GM12878 (cell line): Measurements from ENCODE around the gene OTOGL. TPM values are rescaled to one million over a fixed set of nuclear protein-coding genes. Genes with fewer than 3 reads are reported as not detected.

Experiments used
- ATAC-seq: fragments of 200-7000 bp; cut with Tn5 transposase; 3 replicates; pipeline ENCODE4 v1.9.1; 2020; ENCODE audit warnings: mild to moderate bottlenecking, moderate library complexity
- BruUV-seq: library from RNA; stranded (reverse); fragments of 400-500 nt; replicated peaks from 2 replicates; lab custom pipeline; 2021; lab: Mats Ljungman, UMichigan
- CTCF ChIA-PET: fragments of 300-600 bp; sonication (Branson Sonifier 250); formaldehyde crosslinking; extraction: SDS; loops from one replicate; lab custom pipeline; 2021; ENCODE audit warnings: inconsistent platforms; lab: Yijun Ruan, JAX
- POLR2A ChIA-PET: fragments of 350-600 bp; formaldehyde crosslinking; extraction: SDS; loops from one replicate; lab custom pipeline; 2021; ENCODE audit warnings: inconsistent platforms; lab: Charles Lee
- RAD21 ChIA-PET: fragments of 300-600 bp; sonication (Branson Sonifier 250); formaldehyde crosslinking; loops from one replicate; lab custom pipeline; 2023; ENCODE audit warnings: antibody characterized with exemption; ENCODE audit not compliant: unreplicated experiment; lab: Charles Lee
- SMC1A ChIA-PET: fragments of 300-600 bp; sonication (Branson Sonifier 250); formaldehyde crosslinking; loops from one replicate; lab custom pipeline; 2023; ENCODE audit not compliant: unreplicated experiment, uncharacterized antibody; lab: Charles Lee
- DNase-seq: peaks from one replicate; pipeline ENCODE4 v3.0.0-alpha.2; 2011; ENCODE audit warnings: low read depth, low spot score
- FAIRE-seq: peaks from 3 replicates; lab custom pipeline; 2011; peaks lifted over from hg19 to GRCh38; lab: Jason Lieb, UNC
- H2AFZ ChIP-seq: 2 replicates; pipeline ENCODE4 v1.6.0; 2011; ENCODE audit warnings: low read depth, low read length, control low read depth; ENCODE audit not compliant: control insufficient read depth
- H3K27ac ChIP-seq: 2 replicates; pipeline ENCODE4 v1.5.1; 2011; ENCODE audit warnings: control low read depth; ENCODE audit not compliant: control insufficient read depth, insufficient read depth
- H3K27me3 ChIP-seq, 2 experiments: replicated peaks in 1 of 2; 2 replicates each; pipeline versions ENCODE4 v1.6.0 to v1.6.1; 2011; ENCODE audit warnings: low read length in 1 of 2; ENCODE audit not compliant: control insufficient read depth in 2 of 2, insufficient read depth in 2 of 2
- H3K36me3 ChIP-seq, 2 experiments: 2 replicates each; pipeline ENCODE4 v1.5.1; 2011; ENCODE audit warnings: low read length in 1 of 2; ENCODE audit not compliant: control insufficient read depth in 2 of 2, insufficient read depth in 2 of 2
- H3K4me1 ChIP-seq: 2 replicates; pipeline ENCODE4 v1.6.1; 2011; ENCODE audit warnings: mild to moderate bottlenecking, low read length, moderate library complexity, mixed read lengths; ENCODE audit not compliant: control insufficient read depth, insufficient read depth
- H3K4me2 ChIP-seq: 2 replicates; pipeline ENCODE4 v1.6.0; 2011; ENCODE audit warnings: control low read depth; ENCODE audit not compliant: control insufficient read depth, insufficient read depth
- H3K4me3 ChIP-seq: fragments of 200-600 bp; sonication (generic); 2 replicates; pipeline ENCODE4 v1.5.1; 2016
- H3K79me2 ChIP-seq: 2 replicates; pipeline ENCODE4 v1.6.0; 2011; ENCODE audit warnings: low read length; ENCODE audit not compliant: control insufficient read depth, insufficient read depth
- H3K9ac ChIP-seq: 2 replicates; pipeline ENCODE4 v1.8.0; 2011; ENCODE audit warnings: low read length, control low read depth, mixed read lengths; ENCODE audit not compliant: control insufficient read depth, insufficient read depth
- H3K9me3 ChIP-seq: replicated peaks from 3 replicates; pipeline ENCODE4 v1.5.1; 2011; ENCODE audit warnings: mild to moderate bottlenecking, low read length; ENCODE audit not compliant: control insufficient read depth, insufficient read depth
- H4K20me1 ChIP-seq: 2 replicates; pipeline ENCODE4 v1.6.0; 2011; ENCODE audit not compliant: control insufficient read depth, insufficient read depth
- BACH1 ChIP-seq: fragments of 450-650 bp; IDR thresholded peaks from 2 replicates; pipeline ENCODE4 v1.6.1; 2017; ENCODE audit warnings: mild to moderate bottlenecking, borderline replicate concordance
- CBFB ChIP-seq: IDR thresholded peaks from 2 replicates; pipeline ENCODE4 v1.6.1; 2016; ENCODE audit warnings: antibody characterized with exemption, low read depth
- CBX5 ChIP-seq: sonication (generic); IDR thresholded peaks from 2 replicates; pipeline ENCODE4 v1.6.1; 2016; ENCODE audit warnings: low read depth, moderate library complexity, mild to moderate bottlenecking, inconsistent platforms
- EED ChIP-seq: sonication (generic); IDR thresholded peaks from 2 replicates; pipeline ENCODE4 v1.6.1; 2016; ENCODE audit warnings: antibody characterized with exemption, low read depth
- FOXK2 ChIP-seq: fragments of 450-650 bp; IDR thresholded peaks from 2 replicates; pipeline ENCODE4 v1.6.1; 2017; ENCODE audit warnings: mild to moderate bottlenecking, moderate library complexity
- HCFC1 ChIP-seq: fragments of 150-350 bp; IDR thresholded peaks from 2 replicates; pipeline ENCODE4 v1.6.1; 2014; ENCODE audit warnings: low read length
- IRF4 ChIP-seq: IDR thresholded peaks from 2 replicates; pipeline ENCODE4 v1.6.1; 2011; ENCODE audit warnings: low read depth, low read length
- MTA2 ChIP-seq: fragments of 450-650 bp; IDR thresholded peaks from 2 replicates; pipeline ENCODE4 v1.6.1; 2016; ENCODE audit warnings: low read depth, mild to moderate bottlenecking, moderate library complexity
- NFXL1 ChIP-seq: fragments of 450-650 bp; IDR thresholded peaks from 2 replicates; pipeline ENCODE4 v1.6.1; 2017; ENCODE audit warnings: antibody characterized with exemption, mild to moderate bottlenecking, borderline replicate concordance
- PAX8 ChIP-seq: fragments of 450-650 bp; IDR thresholded peaks from 2 replicates; pipeline ENCODE4 v1.6.1; 2017; ENCODE audit warnings: mild to moderate bottlenecking, moderate library complexity
- SIN3A ChIP-seq: IDR thresholded peaks from 2 replicates; pipeline ENCODE4 v1.6.1; 2012; ENCODE audit warnings: low read depth, low read length, improper control_type of control experiment
- TAF1 ChIP-seq: IDR thresholded peaks from 2 replicates; pipeline ENCODE4 v1.6.1; 2011; ENCODE audit warnings: mild to moderate bottlenecking, low read depth, low read length, borderline replicate concordance
- ZNF207 ChIP-seq: fragments of 450-650 bp; IDR thresholded peaks from 2 replicates; pipeline ENCODE4 v1.6.1; 2014; ENCODE audit warnings: antibody characterized with exemption, mild to moderate bottlenecking, borderline replicate concordance
- WGBS: methylation state at CpG from one replicate; pipeline ENCODE4 v1.1.6; 2016; ENCODE audit warnings: low lambda C conversion rate; ENCODE audit not compliant: insufficient replicate concordance, insufficient coverage; ENCODE audit errors: missing lambda C conversion rate; 5-methylcytosine and 5-hydroxymethylcytosine counted together
- in situ Hi-C: fragments of 300-500 bp; cut with MboI; formaldehyde crosslinking; loops from 9 replicates; pipeline ENCODE4 v1.14.3; 2018; ENCODE audit warnings: mixed read lengths
- intact Hi-C: fragments of 100-400 bp; cut with micrococcal nuclease; formaldehyde crosslinking; loops from one replicate; pipeline ENCODE4 v1.14.2; 2022; ENCODE audit not compliant: unreplicated experiment
- polyA plus RNA-seq, 11 experiments: library from polyadenylated mRNA; depleted of rRNA in 4 of 11; unstranded in 6 of 11; stranded (reverse) in 5 of 11; fragments of >200 nt; fragmentation: Nextera tagmentation in 4 of 11; fragmentation: Illumina TruSeq in 1 of 11; extraction: Ambion mirVana in 4 of 11; extraction: Trizol in 1 of 11; gene quantifications; 1 replicate in 1 of 11; 2 replicates in 10 of 11; pipeline versions ENCODE4 v1.2.1 to v1.2.3, GENCODE V29; 2011 to 2016; ENCODE audit warnings: inconsistent platforms in 2 of 11, missing spikeins in 2 of 11, low read depth in 1 of 11
- total RNA-seq, 4 experiments: library from RNA; depleted of rRNA in 3 of 4; stranded (reverse); fragments of >200 nt in 3 of 4; fragmentation: Illumina TruSeq in 1 of 4; extraction: Trizol in 1 of 4; gene quantifications; 2 replicates each; pipeline versions ENCODE4 v1.2.1 to v1.2.3, GENCODE V29; 2013 to 2021
- TF ChIP-seq, protein P1 (sequence below): fragments of 450-650 bp; IDR thresholded peaks from 2 replicates; pipeline ENCODE4 v1.6.1; 2014; ENCODE audit warnings: mild to moderate bottlenecking

OTOGL gene
- total and polyA plus RNA-seq, 10 of the 15 experiments (the other 5 are each of a cell fraction or from before 2014, with no cell fraction given), result 0.04 to 3.7 (median 0.27) TPM

DNA sequence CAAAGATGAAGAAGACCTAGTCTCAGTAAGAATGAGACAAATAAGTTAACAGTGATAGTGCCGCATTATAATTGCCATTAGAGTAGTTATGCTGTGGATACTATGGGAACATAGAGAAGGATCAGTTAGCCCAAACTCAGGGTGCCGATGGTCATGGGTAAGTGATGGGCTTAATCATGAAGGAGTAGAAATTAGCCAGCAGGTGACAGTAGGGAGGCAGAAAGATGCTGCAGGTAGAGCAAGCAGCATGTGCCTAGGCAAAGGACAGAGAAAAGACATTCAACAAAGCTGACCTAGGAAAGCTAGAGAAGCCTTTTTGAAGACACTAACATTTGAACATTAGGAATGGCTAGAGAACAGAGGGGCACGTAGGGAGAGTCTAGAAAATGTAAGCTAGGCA, 314.1 kb downstream of the OTOGL start (continued):
- no peak for TF ChIP-seq SIN3A
- no peak for TF ChIP-seq NFXL1

DNA sequence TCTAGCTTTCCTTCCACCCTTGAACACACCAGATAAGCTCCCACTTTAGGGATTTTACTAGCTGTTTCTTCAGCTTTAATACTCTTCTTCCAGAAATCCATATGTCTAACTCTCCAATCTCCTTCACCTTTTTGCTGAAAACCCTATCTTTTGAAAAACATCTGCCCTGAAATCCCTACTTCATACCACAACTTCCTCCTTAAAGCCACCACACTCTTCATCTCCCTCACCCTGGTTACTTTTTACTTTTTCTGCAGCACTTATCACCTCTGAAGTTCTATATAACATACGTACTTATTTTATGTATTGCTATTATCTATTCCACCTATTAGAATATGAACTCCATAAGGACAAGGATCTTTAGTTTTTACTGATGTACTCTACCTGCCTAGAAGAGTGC, 316.1 kb downstream of the OTOGL start:
- RAD21 ChIA-PET, result no interaction called here

More for the DNA sequence above, 316.1 kb downstream of the OTOGL start:
- ATAC-seq (no peak), FAIRE-seq (no peak), DNase-seq (no peak)
- no peak overlapping the region for H3K27ac ChIP-seq
- POLR2A ChIA-PET, result no interaction called here
- H3K27me3 ChIP-seq, result no peaks in the 10 kb centered on the region
- intact Hi-C loops, result loop anchor here (10.0 kb wide), 1 partner anchor 1209 kb away; no protein-coding TSS in a partner anchor
- BruUV-seq, result no TSS peak
- 75% methylated on average over 1 of the region's 1 CpG for WGBS
- SMC1A ChIA-PET, result interaction anchor here (1.5 kb wide), 1 partner anchor 346 kb away, joined by 3 read pairs; no protein-coding TSS in a partner anchor
- no peak overlapping the region for H3K9ac ChIP-seq
- in situ Hi-C loops, result no loop called here
- H4K20me1 ChIP-seq, result no peaks in the 10 kb centered on the region
- peaks cover 6% of the 10 kb centered on the region; the same call in 1 of the 2 replicates for H3K4me1 ChIP-seq
- H3K4me3 ChIP-seq, result no peak overlapping the region
- no peaks in the 10 kb centered on the region for H3K36me3 ChIP-seq
- H2AFZ ChIP-seq, result no peak overlapping the region
- no peaks in the 10 kb centered on the region for H3K9me3 ChIP-seq
- H3K79me2 ChIP-seq, result no peaks in the 10 kb centered on the region
- no peak overlapping the region for H3K4me2 ChIP-seq
- TF ChIP-seq EED (no peak), IRF4 (no peak), CBX5 (no peak), HCFC1 (no peak), BACH1 (no peak), TAF1 (no peak), FOXK2 (no peak), PAX8 (no peak), CBFB (no peak), MTA2 (no peak), ZNF207 (no peak)
- TF ChIP-seq, protein P1, sequence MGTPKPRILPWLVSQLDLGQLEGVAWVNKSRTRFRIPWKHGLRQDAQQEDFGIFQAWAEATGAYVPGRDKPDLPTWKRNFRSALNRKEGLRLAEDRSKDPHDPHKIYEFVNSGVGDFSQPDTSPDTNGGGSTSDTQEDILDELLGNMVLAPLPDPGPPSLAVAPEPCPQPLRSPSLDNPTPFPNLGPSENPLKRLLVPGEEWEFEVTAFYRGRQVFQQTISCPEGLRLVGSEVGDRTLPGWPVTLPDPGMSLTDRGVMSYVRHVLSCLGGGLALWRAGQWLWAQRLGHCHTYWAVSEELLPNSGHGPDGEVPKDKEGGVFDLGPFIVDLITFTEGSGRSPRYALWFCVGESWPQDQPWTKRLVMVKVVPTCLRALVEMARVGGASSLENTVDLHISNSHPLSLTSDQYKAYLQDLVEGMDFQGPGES, result no peak
- CTCF ChIA-PET, result no interaction called here
